22Rv1 (cell line): ENCODE data around the gene CFAP107.
"Not testable (repeated sequence)": the region's sequence is repeated elsewhere in the genome, so short reads cannot be mapped to it uniquely, and the experiment has no call there.

Experiments used
- H3K27ac ChIP-seq: fragments of 450-650 bp; 2 replicates; pipeline ENCODE4 v1.5.1; 2017
- ZFX ChIP-seq: fragments of 450-650 bp; IDR thresholded peaks from 2 replicates; pipeline ENCODE4 v1.6.1; 2017; ENCODE audit warnings: antibody characterized with exemption, borderline replicate concordance
- TF ChIP-seq, protein P1 (sequence below): fragments of 450-650 bp; IDR thresholded peaks from 2 replicates; pipeline ENCODE4 v1.5.1; 2017; ENCODE audit warnings: mild to moderate bottlenecking

The CFAP107 gene

DNA sequence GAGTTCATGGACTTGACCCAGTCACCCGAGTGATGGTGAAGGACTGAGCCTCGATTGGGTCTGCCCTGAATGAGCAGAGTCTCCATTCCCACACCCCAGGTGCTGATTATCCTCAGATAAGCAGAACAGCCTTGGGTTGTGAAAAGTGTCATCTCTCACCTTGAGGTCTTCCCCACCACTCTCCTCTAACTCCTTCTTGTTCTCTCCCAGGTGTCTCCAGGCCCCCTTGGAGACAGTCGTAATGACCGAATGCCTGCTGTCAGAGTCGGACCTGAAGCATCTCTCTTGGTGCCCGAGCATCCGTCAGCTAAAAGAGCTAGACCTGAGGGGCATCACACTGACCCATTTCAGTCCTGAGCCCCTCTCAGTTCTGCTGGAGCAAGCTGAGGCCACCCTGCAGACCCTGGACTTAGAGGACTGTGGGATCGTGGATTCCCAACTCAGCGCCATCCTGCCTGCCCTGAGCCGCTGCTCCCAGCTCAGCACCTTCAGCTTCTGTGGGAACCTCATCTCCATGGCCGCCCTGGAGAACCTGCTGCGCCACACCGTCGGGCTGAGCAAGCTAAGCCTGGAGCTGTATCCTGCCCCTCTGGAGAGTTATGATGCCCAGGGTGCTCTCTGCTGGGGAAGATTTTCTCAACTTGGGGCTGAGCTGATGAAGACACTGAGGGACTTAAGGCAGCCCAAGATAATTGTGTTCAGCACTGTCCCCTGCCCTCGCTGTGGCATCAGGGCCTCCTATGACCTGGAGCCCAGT lies 31.0 kb downstream of the CFAP107 start:
- TF ChIP-seq ZFX: no peak
- TF ChIP-seq, protein P1, sequence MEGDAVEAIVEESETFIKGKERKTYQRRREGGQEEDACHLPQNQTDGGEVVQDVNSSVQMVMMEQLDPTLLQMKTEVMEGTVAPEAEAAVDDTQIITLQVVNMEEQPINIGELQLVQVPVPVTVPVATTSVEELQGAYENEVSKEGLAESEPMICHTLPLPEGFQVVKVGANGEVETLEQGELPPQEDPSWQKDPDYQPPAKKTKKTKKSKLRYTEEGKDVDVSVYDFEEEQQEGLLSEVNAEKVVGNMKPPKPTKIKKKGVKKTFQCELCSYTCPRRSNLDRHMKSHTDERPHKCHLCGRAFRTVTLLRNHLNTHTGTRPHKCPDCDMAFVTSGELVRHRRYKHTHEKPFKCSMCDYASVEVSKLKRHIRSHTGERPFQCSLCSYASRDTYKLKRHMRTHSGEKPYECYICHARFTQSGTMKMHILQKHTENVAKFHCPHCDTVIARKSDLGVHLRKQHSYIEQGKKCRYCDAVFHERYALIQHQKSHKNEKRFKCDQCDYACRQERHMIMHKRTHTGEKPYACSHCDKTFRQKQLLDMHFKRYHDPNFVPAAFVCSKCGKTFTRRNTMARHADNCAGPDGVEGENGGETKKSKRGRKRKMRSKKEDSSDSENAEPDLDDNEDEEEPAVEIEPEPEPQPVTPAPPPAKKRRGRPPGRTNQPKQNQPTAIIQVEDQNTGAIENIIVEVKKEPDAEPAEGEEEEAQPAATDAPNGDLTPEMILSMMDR: no peak
- H3K27ac ChIP-seq: no peak overlapping the region

DNA sequence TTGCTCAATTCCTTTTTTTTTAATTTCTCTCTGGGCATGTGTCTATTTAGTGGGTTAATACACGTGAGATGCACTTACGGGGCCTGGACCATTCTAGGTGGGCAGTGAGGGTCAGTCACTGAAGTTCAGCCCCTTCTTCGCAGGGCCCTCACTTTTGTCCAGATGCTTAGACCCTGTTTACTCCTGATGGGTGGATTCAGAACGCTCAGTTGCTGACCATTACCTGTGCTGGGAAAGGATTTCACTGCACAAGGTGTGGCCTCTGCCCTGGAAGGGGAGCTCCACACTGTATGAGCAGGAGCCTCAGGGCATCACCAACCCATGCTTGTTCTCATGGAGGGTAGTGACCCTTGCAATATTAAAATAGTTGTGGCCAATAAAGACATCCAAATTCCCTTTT lies 32.1 kb downstream of the CFAP107 start:
- TF ChIP-seq, protein P1: no peak
- no peak for TF ChIP-seq ZFX

DNA sequence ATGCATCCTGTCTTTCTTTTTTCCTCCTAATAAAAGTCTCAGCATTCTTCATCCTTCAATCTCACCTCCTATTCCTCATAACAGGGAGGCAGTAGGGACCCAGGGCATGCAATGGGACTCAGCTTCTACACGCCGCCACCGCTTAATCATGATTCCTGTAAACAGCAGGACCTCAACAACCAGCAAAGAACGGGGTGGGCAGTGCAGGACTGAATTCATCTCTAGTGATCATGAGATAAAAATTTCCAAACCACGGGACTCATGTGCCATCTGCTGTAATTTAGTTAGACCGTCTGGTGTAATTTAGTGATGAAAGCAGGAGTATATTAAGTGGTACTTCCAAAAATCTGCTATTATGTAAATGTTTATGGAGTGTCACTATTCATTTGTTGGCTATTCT lies 32.9 kb downstream of the CFAP107 start:
- no peak for TF ChIP-seq ZFX
- TF ChIP-seq, protein P1: no peak
- no peak overlapping the region for H3K27ac ChIP-seq

More for the DNA sequence above, 32.1 kb downstream of the CFAP107 start:
- no peak overlapping the region for H3K27ac ChIP-seq

DNA sequence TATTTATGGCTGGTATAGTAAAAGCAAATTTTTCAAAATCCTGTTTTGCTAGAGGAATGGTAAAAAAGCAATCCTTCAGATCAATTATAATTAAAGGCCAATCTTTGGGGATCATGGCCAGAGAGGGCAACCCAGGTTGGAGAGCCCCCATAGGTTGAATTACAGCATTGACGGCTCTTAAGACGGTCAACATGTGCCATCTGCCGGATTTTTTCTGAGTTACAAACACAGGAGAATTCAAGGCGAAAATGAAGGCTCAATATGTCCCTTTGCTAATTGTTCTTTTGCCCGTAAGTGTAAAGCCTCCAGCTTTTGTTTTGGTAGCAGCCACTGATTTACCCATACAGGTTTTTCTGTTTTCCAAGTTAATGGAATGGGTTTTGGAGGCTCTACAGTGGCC lies 35.5 kb downstream of the CFAP107 start:
- not testable (repeated sequence) for H3K27ac ChIP-seq

DNA sequence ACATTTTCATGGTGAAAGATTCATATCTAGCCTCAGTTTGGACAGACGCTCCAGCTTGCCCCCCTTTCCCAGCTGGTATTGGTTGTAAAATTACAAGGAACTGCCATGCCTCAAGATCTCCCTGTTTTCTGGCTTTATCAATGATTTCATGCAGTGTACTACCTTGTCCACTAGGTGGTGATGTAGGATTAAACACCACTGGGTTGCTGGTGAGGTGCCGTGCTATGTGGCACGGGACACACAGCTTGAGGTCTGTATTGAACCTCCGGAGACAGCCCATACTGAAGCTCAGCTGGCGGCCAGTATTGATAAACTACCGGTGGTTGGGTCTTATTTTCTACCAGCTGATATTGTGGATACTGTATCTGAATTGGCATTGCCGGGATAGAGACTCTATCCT lies 37.8 kb downstream of the CFAP107 start:
- TF ChIP-seq, protein P1: peak; percentile 49
- H3K27ac ChIP-seq: not testable (repeated sequence)

DNA sequence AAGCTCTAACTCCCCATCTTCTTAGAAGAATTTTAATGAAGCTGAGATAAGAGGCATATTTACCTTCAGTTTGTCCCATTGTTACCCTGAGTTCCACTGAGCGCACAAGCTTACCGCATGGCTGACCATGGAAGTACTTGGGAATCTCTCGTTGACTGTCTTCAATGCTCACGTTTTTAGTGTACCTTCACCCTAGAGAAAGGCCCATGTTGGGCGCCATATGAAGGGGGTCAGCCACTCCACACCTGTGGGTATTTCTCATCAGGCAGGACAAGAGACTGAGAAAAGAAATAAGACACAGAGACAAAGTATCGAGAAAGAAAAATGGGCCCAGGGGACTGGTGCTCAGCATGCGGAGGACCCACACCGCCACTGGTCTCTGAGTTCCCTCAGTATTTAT lies 38.7 kb downstream of the CFAP107 start:
- H3K27ac ChIP-seq: not testable (repeated sequence)

DNA sequence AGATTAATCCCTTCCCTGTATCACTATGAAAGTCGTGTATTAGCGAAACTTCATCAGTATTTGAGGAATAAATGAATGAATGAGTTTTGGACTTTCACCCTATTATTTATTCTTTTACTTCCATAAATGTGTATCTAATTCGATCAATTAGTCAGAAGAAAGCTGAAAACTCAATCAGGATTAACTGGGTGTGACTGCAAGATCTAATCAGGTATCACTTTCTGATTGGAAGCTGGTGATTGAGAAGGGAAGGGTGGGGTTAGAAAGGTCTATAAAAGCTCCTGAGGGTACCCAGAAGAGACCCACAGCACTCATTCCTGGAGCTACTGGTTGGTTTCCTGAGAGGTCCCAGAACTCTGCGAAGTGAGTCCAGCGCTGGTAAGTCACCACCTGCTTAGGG lies 45.1 kb downstream of the CFAP107 start, which contains the start of gene PRAMEF1:
PRAMEF1 (plus strand) TSS at position 301 of the 400 bp plus-strand sequence. CDS start 1,831 bp downstream, outside the sequence.
- H3K27ac ChIP-seq: not testable (repeated sequence)

DNA sequence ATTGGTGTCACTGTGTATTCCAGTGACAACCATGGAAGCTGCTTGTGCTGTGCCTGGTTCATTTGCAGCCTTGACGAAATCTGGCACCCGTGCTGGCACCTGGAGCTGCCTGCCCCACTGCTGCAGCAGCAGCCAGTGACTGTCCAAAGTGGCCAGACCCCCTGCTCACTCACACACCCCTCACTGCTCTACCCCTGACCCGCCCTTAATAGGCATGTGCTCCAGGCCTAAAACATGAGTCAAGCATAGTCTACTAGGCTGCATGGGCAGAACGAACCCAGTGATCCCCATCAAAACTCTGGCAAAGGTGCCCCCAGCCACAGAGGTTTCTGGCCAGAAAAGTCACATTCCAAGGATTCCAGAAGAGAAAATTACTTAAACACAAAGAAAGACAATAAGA lies 52.9 kb downstream of the CFAP107 start:
- H3K27ac ChIP-seq: no peak overlapping the region
- TF ChIP-seq, protein P1: no peak
- TF ChIP-seq ZFX: no peak

DNA sequence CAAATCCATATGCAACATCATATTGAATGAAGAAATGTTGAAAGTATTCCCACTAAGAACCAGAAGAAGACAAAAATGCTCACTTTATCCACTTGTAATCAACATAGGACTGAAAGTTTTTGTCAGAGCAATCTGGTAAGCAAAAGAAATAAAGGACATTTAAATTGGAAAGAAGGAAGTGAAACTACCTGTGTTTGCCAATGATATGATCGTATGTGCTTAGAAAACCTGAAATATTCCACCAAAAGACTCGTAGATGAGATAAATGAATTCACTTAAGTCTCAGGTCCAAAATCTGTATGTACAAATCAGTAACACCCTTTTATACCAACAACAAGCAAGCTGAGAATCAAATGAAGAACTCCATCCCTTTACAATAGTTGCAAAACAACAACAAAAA lies 53.7 kb downstream of the CFAP107 start:
- H3K27ac ChIP-seq: no peak overlapping the region
- TF ChIP-seq, protein P1: no peak
- TF ChIP-seq ZFX: no peak
